GM12878 (cell line): ENCODE measurements around the gene CFAP99. TPM values are rescaled to one million over a fixed set of nuclear protein-coding genes. Genes with fewer than 3 reads are reported as not detected.

Source experiments
- ETV6 ChIP-seq, 2 experiments: fragments of 450-650 bp in 1 of 2; IDR thresholded peaks in 1 of 2; conservative IDR thresholded peaks in 1 of 2; 2 replicates each; pipeline ENCODE4 v1.6.1; 2014; ENCODE audit warnings: antibody characterized with exemption in 1 of 2, borderline replicate concordance in 1 of 2, low read depth in 1 of 2, mild to moderate bottlenecking in 1 of 2, moderate library complexity in 1 of 2
- HDAC2 ChIP-seq: fragments of 200-600 bp; sonication (generic); IDR thresholded peaks from 2 replicates; pipeline ENCODE4 v1.6.1; 2017
- IKZF1 ChIP-seq: fragments of 450-650 bp; conservative IDR thresholded peaks from 2 replicates; pipeline ENCODE4 v1.6.1; 2017; ENCODE audit warnings: antibody characterized with exemption, mild to moderate bottlenecking
- LARP7 ChIP-seq: fragments of 450-650 bp; IDR thresholded peaks from 2 replicates; pipeline ENCODE4 v1.6.1; 2017; ENCODE audit warnings: mild to moderate bottlenecking
- MXI1 ChIP-seq: fragments of 150-350 bp; IDR thresholded peaks from 2 replicates; pipeline ENCODE4 v1.6.1; 2011; ENCODE audit warnings: low read depth, mild to moderate bottlenecking, inconsistent platforms, low read length, improper control_type of control experiment
- NKRF ChIP-seq: fragments of 450-650 bp; conservative IDR thresholded peaks from 2 replicates; pipeline ENCODE4 v1.6.1; 2017; ENCODE audit warnings: mild to moderate bottlenecking, moderate library complexity
- PAX8 ChIP-seq: fragments of 450-650 bp; IDR thresholded peaks from 2 replicates; pipeline ENCODE4 v1.6.1; 2017; ENCODE audit warnings: mild to moderate bottlenecking, moderate library complexity
- PBX3 ChIP-seq: IDR thresholded peaks from 2 replicates; pipeline ENCODE4 v1.6.1; 2011; ENCODE audit warnings: mild to moderate bottlenecking, low read depth, low read length, moderate library complexity; ENCODE audit not compliant: insufficient replicate concordance
- PKNOX1 ChIP-seq: fragments of 450-650 bp; IDR thresholded peaks from 2 replicates; pipeline ENCODE4 v1.6.1; 2016; ENCODE audit warnings: mild to moderate bottlenecking
- REST ChIP-seq: IDR thresholded peaks from 2 replicates; pipeline ENCODE4 v1.6.1; 2012; ENCODE audit warnings: mild to moderate bottlenecking, low read depth, low read length
- SRF ChIP-seq, 2 experiments: IDR thresholded peaks; 2 replicates each; pipeline ENCODE4 v1.6.1; 2011; ENCODE audit warnings: low read depth in 2 of 2, low read length in 2 of 2, mild to moderate bottlenecking in 1 of 2, moderate library complexity in 1 of 2
- TAF1 ChIP-seq: IDR thresholded peaks from 2 replicates; pipeline ENCODE4 v1.6.1; 2011; ENCODE audit warnings: mild to moderate bottlenecking, low read depth, low read length, borderline replicate concordance
- ZBTB33 ChIP-seq: fragments of 450-650 bp; IDR thresholded peaks from 2 replicates; pipeline ENCODE4 v1.6.1; 2017; ENCODE audit warnings: mild to moderate bottlenecking
- ZBTB40 ChIP-seq: fragments of 450-650 bp; IDR thresholded peaks from 2 replicates; pipeline ENCODE4 v1.6.1; 2016; ENCODE audit warnings: mild to moderate bottlenecking, moderate library complexity, borderline replicate concordance
- polyA plus RNA-seq, 11 experiments: library from polyadenylated mRNA; depleted of rRNA in 4 of 11; unstranded in 6 of 11; stranded (reverse) in 5 of 11; fragments of >200 nt; fragmentation: Nextera tagmentation in 4 of 11; fragmentation: Illumina TruSeq in 1 of 11; extraction: Ambion mirVana in 4 of 11; extraction: Trizol in 1 of 11; gene quantifications; 1 replicate in 1 of 11; 2 replicates in 10 of 11; pipeline versions ENCODE4 v1.2.1 to v1.2.3, GENCODE V29; 2011 to 2016; ENCODE audit warnings: inconsistent platforms in 2 of 11, missing spikeins in 2 of 11, low read depth in 1 of 11
- total RNA-seq, 4 experiments: library from RNA; depleted of rRNA in 3 of 4; stranded (reverse); fragments of >200 nt in 3 of 4; fragmentation: Illumina TruSeq in 1 of 4; extraction: Trizol in 1 of 4; gene quantifications; 2 replicates each; pipeline versions ENCODE4 v1.2.1 to v1.2.3, GENCODE V29; 2013 to 2021

CFAP99 gene
- total and polyA plus RNA-seq, 10 of the 15 experiments (the other 5 are each of a cell fraction or from before 2014, with no cell fraction given), result not detected

- no peak for TF ChIP-seq ZBTB33
- TF ChIP-seq MXI1, result peak; percentile 75
- TF ChIP-seq IKZF1, result peak; percentile 81
- no peak for TF ChIP-seq HDAC2
- TF ChIP-seq NKRF, result peak; percentile 85
- no peak for TF ChIP-seq REST
- TF ChIP-seq TAF1, result peak; percentile 97
- TF ChIP-seq ETV6 (conservative IDR thresholded peaks at IDR 0.05 in 1 of 2, IDR thresholded peaks at IDR 0.05 in 1 of 2; ENCODE audit: borderline replicate concordance in 1 of 2, low read depth in 1 of 2), result 0 out of 4 replicates have a peak, but pooled peaks of 1 of the 2 experiments have one; percentile 4
- TF ChIP-seq PKNOX1, result peak; percentile 97
- TF ChIP-seq PBX3, result peak; percentile 84
- no peak for TF ChIP-seq SRF (IDR thresholded peaks at IDR 0.05; ENCODE audit: low read depth in 2 of 2, low read length in 2 of 2)
- peak; percentile 56 for TF ChIP-seq LARP7
- TF ChIP-seq PAX8, result no peak
- peak; percentile 93 for TF ChIP-seq ZBTB40
Observed at GRCh38 chr4:2468456-2469191, 49.9 kb downstream of the CFAP99 start, which contains the start of gene RNF4 (continued).
